ENCODE results near the gene RGS7.
"Not testable (repeated sequence)": the region's sequence is repeated elsewhere in the genome, so short reads cannot be mapped to it uniquely, and the experiment has no call there.

The RGS7 gene

DNA sequence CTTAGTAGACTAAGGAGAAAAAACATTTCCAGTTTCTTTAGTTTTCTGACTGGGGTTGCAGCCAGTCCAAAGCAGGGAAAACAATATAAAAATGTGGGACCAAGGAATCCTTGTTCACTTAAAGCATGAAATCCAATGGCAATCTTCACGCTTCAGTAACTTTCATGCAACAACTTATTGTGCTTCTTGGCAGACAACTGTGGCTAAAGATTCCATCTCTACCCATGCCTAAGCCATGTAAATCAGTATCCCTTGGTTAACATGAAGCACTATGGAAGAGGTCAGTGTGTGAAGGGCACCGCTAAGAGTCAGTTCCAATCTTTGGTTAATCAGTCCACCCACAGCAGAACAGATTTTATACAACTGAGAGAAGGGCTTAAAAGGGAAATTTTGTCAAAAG lies 543.3 kb downstream of the RGS7 start:
- DNase-seq: no peak

- no peak for DNase-seq
Observed at GRCh38 chr1:240811256-240811655, 545.7 kb downstream of the RGS7 start.

GRCh38 chr1:240808381-240808780 lies 548.6 kb downstream of the RGS7 start:
- no peak for DNase-seq

GRCh38 chr1:240806200-240806745 lies 550.7 kb downstream of the RGS7 start:
- no peak for DNase-seq

DNA sequence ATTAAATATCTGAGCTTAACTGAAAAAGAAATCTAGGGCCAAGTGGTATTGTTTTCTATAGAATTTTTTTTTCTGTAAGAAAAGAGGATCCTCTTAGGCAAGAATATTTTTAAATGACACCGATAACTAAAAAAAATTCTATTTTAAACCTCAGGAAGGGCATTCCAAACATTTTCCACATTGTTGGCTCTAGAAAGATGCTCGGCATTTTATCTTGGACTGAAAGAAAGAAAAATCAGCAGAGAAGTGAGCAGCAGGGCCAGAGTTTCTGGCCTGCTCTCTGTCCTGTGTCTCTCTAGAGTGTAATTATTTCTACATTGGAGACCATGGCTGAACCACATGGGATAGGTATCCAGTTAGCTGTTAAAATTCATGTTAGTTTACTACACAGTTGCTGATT lies 552.5 kb downstream of the RGS7 start:
- no peak for DNase-seq

DNA sequence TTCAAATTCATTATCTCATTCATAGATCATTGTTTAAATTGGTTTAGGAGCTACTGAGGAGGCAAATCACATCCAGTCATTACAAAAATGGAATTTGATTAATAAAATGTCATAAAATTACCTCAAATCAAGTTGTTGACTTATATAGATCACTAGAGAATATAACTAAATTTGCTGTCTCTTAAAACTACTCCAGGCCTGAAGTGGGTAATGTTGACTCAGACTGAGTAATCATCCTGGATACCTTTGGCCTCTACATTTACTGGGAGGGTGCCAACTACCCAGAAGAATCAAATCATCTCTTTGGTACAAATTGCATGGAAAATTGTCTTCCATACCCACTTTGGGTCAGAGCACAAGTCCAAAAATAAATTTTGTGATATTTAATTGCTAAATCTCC lies 553.9 kb downstream of the RGS7 start:
- no peak for DNase-seq

DNA sequence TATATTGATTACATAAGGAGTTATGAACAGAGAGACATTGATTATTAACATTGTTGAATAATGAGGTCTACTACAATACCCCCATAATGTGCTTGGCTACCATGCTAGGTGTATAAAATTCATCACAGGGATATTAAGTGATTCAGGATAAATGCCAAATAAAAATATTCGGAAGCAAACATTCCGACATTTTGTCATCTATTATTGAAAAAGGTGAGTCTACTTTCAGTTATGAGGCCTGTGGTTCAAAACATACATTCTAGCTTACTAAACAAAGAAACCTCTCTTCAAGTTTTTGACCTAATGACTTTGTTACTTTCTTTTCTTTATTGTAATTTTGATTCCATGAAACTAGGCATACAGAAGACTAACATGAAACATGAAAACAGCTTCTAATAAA lies 554.7 kb downstream of the RGS7 start:
- DNase-seq: no peak

DNA sequence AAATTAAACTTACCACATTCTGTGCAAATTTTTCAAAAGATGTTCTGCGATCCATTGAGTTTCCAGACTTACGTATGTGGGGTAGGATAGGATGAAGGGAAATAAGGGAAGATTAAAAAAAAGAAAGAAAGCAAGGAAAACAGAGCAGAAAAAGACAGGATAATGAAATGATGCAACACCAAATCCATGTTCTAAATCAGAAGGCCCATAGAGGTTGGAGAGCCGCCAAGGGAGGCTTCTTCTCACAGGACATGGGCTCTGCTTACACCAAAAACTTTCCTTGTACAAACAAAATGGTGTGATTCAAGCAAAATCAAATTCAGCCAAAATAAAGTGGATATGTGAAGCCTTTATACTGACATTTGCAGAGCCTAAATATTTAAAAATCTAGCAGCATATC lies 555.6 kb downstream of the RGS7 start:
- DNase-seq: no peak

GRCh38 chr1:240800291-240800690 lies 556.7 kb downstream of the RGS7 start:
- DNase-seq: no peak

DNA sequence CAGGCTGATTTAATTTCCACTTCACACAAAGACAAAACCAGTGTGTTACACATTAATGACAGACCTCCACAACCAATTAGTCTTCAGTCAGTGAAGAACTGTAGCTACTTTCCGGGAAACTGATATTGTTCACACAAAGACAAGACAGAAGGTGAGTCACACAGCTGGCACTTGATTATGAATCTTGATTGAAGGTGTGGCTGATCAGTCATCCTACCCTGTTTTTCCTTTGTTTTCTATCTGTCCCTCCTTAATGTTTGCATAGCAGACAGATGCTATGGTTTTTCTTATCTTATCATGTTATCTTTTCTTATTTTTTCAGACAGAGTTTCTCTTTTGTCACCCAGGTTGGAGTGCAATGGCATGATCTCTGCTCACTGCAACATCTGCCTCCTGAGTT lies 560.0 kb downstream of the RGS7 start:
- no peak for DNase-seq

DNA sequence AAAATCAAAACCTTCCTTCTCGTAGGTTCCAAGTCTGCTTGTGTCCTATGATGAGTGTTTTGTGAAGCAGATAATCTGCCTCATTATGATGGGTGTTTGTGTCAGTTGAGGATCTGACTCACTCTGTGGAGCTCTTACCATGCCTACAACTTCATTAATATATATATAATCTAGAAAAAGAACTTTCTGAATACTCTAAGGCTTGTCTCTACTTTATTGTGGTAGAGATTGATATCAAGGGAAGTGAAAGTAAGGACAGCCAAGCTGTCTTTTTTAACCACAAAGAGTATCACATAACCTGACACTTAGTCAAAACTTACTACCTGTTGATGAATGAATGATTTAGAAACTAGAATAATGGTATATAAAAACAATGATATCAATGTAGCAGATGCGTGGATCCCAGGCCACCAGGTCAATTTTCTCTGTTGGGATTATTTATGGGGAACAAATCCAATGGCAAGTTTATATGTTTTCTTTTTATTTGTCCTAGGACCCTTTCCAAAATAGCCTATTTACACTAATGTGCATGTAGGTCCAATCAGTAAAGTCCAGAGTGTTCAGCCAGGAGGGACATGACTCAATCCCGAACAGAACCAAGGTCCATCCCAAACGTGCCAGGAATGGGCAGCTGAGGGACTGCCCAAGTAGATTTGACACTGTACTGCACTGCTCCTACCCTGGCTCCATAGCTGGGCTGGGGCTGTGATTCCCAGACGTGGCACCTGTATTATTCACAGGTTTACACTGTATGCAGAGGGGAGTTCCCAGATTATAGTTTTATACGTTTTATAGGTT lies 562.8 kb downstream of the RGS7 start:
- DNase-seq: no peak

DNA sequence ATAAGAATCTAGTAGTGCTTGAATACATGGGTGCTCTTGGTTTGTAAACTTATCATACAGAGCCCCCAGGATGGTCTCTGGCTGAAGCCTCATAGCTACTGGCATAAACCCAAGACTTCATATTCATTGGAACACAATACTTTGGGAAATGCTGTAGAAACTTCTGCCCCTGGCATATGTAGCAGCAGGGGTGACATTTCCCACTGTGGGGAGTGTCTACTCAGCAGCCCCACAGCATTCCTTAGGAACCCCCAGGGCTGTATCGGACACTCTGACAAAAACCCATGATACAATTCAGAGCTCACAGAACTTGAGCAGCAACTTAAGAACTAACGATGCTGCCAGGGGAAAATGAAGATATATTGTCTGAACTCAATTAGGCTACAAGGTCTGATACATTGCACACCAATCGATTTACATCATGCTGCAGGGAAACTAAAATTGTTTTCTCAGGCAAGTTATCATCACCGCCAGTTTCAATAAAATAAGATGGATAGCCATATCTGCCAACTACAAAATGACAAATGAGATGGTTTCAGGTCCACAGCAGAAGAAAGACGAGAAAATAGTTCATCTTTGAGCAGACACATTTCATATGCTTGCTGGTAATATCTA lies 564.0 kb downstream of the RGS7 start:
- DNase-seq: no peak

GRCh38 chr1:240790856-240791255 lies 566.1 kb downstream of the RGS7 start:
- DNase-seq: no peak

DNA sequence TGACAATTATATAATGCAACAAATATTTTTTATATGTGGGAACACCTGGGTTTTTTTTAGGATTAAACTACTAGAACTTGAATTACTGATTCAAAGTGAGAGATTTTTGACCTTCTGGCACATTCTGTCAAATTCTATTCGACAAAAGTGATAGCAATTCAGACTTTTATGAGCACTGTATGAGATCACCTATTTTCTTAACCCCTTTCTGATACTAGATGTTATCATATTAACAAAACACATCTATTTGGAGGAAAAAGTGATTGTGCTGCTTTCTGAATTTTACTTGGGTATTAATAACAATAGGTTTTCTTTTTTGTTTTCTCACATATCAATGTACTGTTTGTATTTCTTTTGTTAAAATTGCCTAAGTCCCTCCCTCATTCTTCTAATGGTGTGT lies 570.1 kb downstream of the RGS7 start:
- DNase-seq: no peak

DNA sequence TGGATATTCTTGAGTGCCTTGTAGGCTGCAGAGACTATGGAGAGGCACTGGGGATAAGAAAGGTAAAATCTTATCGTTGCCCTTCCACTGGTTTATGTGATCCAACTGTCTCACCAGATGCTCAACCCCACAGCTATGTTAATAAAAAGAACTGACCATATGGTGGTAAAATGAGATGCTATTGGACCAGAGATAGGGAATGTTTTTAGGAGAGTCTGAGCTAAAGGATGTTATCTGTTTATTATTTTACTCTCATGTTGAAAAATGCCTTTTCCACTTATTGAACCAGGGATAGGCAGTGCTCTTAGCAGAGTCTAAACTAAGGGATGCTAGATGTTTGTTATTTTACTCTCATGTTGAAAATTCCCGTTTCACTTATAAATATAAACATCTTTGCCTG lies 572.2 kb downstream of the RGS7 start:
- DNase-seq: no peak

DNA sequence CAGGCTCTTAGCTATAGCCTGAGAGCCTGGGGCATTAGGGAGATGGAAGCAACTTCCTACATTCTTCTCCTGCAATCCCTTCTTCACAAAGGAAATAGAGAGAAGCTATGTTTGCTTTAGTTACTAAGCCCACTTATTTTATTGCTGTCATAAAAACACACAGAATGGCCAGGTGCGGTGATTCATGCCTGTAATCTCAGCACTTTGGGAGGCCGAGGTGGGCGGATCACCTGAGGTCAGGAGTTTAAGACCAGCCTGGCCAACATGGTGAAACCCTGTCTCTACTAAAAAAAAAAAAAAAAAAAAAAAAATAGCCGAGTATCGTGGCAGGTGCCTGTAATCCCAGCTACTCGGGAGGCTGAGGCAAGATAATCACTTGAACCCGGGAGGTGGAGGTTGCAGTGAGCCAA lies 573.3 kb downstream of the RGS7 start:
- DNase-seq: not testable (repeated sequence)

DNA sequence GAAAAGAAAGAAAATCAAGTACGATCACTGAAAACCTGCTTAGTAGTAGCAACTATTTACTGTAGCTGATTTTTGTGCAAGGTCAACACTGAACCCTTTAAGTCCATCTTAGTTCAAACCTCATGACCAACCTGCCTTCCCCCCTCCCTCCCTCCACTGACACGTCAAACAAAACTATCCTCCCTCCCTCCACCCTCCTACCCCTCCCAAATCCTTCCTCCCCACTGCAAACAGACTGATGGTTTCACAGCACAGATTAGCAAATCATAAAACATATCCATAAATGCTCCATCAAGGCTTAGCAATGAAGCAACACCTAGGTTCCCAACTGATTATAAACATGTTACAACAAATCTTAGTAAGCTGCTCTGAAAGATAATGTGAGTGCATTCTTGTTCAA lies 580.8 kb downstream of the RGS7 start:
- no peak for DNase-seq

GRCh38 chr1:240772131-240772530 lies 584.9 kb downstream of the RGS7 start:
- no peak for DNase-seq

DNA sequence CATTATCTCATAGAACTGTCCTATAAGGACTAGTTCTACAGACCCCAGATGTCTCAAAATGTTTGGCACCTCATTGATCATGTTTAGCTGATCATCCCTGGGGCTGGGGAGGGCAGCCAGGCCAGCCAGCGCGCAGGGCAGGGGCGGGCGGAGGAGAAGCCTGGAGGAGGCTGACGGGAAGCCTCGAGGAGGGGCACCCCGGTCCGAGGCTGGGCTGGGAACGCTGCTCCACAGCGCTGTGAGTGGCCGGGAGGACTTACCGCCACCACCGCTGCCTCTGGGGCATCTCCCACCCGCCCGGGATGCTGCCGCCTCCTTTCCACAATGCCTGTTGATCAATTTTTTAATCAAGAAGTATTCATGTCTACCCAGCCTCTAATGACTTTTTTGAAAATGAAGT lies 585.6 kb downstream of the RGS7 start:
- DNase-seq: no peak

- no peak for DNase-seq
Observed at GRCh38 chr1:240768979-240769378, 588.0 kb downstream of the RGS7 start.

GRCh38 chr1:240766831-240767230 lies 590.2 kb downstream of the RGS7 start:
- DNase-seq: no peak

- no peak for DNase-seq
Observed at GRCh38 chr1:240765732-240766363, 591.2 kb downstream of the RGS7 start.

DNA sequence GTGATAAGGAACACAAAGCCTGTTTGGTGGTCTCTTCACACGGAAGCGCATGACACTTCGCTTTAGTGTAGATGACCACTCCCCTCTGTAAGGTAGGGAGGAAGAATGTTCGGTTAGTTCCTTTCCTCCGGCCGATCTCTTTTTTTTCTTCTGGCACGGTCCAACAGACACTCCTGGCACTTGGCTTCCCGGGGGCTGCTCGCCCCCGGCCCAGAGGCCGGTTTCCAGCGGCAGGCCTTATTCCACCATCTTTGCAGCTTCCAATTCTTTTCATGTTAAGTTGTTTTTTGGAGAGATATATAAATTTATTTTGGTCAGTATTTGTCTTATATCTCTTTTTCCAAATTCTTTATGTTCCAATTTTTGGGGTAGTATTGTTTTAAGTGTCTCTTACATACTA lies 593.2 kb downstream of the RGS7 start:
- DNase-seq: no peak

DNA sequence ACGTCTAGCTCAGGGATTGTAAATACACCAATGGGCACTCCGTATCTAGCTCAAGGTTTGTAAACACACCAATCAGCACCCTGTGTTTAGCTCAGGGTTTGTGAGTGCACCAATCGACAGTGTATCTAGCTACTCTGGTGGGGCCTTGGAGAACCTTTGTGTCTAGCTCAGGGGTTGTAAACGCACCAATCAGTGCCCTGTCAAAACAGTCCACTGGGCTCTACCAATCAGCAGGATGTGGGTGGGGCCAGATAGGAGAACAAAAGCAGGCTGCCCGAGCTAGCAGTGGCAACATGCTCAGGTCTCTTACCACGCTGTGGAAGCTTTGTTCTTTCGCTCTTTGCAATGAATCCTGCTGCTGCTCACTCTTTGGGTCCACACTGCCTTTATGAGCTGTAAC lies 593.9 kb downstream of the RGS7 start:
- not testable (repeated sequence) for DNase-seq
